DMS79 treated with DMSO at 0.1 percent for 48 hours (cell line): ENCODE results near the gene HSFX1.
"Not testable (repeated sequence)": the region's sequence is repeated elsewhere in the genome, so short reads cannot be mapped to it uniquely, and the experiment has no call there.

ENCODE experiments used
- DNase-seq: peaks from one replicate; lab custom pipeline; 2025; lab: John Stamatoyannopoulos, UW

Gene HSFX1, protein sequence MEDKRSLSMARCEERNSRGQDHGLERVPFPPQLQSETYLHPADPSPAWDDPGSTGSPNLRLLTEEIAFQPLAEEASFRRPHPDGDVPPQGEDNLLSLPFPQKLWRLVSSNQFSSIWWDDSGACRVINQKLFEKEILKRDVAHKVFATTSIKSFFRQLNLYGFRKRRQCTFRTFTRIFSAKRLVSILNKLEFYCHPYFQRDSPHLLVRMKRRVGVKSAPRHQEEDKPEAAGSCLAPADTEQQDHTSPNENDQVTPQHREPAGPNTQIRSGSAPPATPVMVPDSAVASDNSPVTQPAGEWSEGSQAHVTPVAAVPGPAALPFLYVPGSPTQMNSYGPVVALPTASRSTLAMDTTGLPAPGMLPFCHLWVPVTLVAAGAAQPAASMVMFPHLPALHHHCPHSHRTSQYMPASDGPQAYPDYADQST

DNA sequence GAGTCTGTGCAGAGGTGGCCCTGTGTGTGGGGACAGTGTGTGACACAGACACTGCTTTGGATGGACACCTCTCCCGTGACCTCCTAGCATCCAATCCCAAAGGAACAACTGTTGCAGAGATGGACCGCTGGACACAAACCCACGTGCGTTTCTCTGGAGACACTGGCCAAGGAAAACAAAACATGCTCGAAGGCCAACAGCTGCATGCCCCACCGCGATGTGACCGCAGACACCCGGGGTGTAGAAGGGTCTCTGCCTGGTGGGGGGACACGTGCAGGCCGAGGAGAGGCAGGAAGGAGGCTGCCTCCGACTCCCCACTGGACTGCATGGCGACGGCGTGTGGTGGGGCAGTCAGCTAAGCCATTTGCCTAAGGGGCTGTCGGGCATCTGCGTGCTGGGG, at the start of gene HSFX1:
Gene HSFX1, plus strand, starts transcription at position 301 of the 400 bp plus-strand sequence. CDS start 614 bp downstream, outside the sequence.
- DNase-seq = not testable (repeated sequence)

DNA sequence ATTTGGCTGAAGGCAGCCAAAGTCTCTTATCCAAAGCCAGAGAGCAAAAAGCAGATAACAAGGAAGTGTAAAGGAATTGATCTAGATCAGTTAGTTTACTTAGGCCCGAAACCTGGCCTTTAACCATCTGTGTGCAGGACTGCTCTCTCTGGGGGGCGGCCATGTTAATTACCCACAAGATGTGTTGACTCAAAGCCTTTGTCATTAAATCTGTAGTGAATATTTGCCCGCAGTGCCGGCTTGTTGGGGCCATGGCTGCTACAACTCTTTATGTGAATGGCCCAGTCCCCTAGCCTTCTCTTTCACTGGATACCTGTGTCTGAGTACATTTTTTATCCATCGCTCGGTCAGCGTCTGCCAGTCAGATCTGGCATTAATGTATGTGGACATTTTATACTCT, 46.6 kb upstream of the HSFX1 start:
- DNase-seq = not testable (repeated sequence)

DNA sequence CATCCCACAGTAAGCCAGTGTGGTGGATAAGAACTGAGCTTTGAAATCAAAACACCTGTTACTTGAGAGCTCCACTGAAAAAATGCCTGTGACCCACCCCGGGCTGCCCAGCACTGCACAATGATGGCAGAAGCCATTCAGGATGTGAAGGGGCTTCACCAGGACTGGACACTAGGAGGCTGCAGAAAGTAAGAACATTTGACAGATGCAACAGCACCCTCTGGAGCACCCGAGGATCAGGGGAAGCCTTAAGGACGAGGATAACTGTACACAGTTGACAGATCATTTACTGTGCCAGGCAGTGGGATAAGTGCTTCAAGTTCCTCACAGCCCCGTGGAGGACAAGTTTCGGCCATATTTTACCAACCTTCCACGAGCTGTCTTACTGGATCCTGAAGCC, 31.6 kb upstream of the HSFX1 start:
- DNase-seq = not testable (repeated sequence)

DNA sequence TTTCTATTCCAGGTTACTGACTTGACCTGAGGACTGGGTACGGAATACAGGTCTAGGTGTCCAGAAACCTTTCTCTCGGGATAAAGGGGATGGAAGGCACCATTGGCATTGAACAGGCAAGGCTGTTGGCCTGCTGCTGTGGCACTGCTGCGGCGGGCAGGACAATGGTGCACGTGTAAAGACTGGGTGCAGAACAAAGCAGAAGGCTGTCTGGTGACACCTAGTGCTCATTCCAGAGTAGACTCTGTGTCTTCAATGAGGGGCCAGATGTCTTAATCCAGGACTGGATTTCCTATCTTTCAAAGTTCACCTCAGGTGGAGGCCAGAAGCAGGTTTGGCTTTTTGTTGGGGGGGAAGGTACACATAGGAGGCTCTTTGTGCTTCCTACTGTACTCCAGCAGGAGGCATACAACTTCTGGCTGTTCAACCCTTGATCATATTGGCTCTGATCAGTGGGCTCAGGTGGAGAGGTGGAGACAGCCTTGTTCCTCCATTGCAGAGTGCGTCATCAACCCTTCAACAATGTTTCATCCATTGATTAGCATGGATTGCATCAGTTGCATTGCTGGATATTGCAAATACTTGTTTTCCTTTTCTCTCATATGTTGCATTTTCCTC, 27.4 kb upstream of the HSFX1 start:
- DNase-seq = not testable (repeated sequence)

DNA sequence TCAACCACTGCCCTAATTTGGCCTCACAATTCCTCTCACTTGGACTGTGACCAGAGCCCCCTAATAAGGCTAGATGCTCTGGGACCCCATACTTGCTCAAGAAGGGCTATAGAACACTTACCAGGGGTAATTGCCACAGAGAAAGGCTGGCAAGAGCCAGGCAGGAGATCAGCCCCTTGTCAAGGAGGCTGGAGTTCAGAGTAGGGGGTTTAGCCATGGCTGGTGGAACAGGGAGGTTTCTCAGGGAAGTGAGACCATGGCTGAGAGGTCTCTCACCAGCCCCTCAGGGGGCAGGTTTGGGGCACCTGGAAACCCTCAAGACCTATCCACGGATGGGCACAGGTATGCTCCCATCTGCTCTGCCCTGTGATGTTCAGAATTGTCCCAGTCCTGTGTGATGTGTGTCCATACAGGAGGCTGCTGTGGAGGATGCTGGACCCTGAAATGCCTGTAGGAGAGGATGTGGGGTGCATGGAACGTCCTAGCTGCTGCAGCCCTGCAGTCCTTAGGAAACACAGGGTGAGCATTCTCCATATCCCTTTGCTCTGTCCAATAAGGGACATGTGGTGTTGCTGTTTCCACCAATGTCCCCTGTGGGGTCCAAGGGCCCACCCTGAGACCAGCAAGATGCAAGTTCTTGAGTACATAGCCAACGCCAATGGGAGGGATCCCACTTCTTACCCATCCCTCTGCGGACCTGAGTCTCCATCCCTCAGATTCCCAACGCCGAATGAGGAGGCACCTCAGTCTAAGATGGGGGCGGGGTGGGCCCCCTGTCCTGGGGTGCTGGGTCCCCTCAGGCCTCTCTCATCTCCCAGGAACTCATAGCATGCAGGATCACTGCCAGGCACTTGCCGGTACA, 16.4 kb upstream of the HSFX1 start:
- no peak for DNase-seq

DNA sequence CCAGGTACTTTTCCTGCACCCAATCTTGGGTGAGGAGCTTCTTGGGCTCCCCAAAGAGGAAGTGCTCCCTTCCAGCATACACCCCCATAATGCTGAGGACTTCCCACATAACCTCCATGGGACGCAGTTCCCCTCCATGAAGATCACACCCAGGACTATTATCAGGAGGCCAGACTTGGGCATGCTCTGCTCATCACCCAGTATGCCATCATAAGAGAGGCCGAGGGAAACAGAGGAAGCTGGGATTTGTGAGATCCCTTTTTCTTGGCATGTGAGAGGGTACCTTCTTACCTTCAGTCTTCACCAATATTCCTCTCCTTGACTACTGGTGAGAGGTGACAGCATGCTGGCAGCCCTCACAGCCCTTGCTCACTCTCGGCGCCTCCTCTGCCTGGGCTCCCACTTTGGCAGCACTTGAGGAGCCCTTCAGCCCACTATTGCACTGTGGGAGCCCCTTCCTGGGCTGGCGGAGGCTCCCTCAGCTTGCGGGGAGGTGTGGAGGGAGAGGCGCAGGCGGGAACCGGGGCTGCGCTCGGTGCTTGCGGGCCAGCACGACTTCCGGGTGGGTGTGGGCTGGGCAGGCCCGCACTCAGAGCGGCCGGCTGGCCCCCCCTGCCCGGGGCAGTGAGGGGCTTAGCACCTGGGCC, 15.7 kb upstream of the HSFX1 start:
- no peak for DNase-seq

DNA sequence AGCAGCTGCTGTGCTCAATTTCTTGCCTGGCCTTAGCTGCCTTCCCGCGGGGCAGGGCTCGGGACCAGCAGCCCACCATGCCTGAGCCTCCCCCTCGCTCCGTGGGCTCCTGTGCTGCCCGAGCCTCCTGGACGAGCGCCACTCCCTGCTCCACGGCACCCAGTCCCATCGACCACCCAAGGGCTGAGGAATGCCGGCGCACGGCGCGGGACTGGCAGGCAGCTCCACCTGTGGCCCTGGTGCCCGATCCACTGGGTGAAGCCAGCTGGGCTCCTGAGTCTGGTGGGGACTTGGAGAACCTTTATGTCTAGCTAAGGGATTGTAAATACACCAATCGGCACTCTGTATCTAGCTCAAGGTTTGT, 15.2 kb upstream of the HSFX1 start:
- DNase-seq = not testable (repeated sequence)

DNA sequence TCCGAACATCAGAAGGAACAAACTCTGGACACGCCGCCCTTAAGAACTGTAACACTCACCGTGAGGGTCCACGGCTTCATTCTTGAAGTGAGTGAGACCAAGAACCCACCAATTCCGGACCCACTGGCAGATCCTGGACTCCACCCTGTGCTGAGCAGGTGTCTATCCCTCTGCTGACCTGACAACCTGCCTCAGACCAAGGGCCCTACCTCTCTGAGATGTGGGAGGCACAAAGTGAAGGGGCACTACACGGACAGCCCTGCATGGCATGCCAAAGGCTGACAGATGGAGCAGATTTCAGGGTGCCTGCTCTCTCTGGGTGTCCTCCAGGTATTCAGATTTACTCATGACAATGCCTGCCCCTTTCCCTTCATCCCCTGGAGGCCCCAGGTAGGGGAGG, 14.0 kb upstream of the HSFX1 start:
- DNase-seq = no peak

DNA sequence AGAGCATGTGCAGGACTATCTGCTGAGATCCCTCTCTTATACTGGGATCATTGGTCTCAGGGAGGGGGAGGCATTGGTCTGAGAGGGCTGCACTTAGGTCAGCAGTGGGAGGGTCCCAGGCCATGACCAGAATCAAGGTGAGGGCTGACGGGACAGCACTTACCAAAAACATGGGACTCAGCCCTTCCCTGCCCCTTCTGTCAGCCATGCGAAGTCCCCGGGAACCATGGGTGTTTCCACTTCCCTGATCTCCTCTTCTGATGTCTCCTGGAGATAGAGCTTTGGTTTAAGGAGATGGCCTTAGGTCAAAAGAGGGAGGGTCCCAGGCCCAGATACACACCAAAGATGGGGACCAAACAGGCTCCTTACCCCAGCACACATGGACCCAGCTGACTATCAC, 12.9 kb upstream of the HSFX1 start:
- DNase-seq = no peak

DNA sequence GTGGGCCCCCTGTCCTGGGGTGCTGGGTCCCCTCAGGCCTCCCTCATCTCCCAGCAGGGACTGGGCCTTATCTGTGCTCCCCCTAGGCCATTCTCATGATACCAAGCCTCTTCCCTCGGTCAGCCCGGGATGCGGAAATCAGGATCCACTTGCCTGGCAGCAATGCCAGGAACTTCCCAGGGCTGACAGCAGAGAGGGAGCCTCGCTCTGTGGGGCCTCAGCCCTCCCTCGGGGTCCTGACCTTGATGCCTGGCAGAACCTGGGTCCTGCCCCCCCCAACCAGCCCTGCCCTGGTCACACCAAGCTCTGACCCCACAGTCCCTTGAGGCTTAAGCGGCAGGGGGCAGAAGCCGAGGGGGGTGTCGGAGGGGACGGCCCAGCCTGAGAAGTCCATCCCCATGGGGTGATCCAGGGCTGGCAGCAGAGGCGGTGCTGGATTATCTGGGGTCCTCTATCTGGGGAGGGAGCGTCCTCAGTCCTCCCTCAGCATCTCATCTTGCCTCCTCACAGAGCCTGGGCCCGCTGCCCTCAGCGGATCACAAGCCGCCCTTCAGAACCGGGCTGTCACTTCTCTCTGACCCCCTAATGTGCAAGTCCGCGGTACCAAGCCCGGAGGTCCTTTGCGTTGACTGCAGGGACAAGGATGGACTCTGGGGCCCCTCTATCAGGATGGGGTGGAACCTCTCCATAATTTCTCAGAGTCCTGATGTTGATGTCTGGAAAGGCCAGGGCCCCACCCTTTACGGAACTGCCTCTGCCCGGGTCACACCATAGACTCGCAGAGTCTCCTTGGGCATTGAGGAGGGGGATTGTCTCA, 11.8 kb upstream of the HSFX1 start:
- DNase-seq = not testable (repeated sequence)

DNA sequence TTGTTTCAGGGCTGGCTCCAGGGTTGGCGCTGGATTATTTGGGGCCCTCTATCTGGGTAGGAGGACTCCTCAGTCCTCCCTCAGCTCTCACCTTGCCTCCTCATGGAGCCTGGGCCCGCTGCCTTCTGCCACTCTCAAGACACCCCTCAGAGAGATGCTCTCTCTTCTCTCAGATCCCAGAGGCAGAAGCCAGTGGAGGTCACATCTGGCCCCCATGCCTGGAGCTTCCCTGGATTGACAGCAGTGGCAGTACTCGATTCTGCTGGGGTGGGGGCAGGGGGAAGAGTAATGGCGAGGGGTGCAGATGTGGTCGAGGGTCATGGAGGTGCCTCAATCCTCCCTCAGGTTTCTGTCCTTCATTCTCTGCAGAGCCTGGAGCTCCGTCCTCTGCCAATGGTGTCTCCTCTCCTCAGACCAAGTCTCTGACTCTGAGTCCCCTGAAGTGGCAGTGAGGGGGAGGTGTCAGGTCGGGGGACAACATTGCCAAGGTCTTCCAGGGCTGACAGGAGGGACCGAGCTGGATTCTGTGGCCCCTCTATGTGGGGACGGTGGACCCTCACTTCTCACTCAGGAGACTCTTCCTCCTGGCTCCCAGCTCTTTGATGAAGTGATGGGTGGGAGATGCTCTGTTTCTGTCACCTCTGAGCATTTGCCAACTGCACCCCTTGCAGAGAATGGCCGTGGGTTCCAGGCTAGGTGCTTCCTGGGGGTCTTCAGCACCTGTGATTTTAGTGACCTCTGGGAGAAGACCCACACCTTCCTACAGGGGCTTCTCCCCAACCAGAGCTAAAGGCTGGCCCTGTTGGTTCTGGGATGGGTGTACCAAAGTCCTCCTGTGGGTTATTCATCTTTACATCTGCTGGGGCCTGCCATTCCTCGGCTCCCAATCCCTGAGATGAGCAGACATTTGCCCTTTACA, 10.9 kb upstream of the HSFX1 start:
- DNase-seq = no peak

DNA sequence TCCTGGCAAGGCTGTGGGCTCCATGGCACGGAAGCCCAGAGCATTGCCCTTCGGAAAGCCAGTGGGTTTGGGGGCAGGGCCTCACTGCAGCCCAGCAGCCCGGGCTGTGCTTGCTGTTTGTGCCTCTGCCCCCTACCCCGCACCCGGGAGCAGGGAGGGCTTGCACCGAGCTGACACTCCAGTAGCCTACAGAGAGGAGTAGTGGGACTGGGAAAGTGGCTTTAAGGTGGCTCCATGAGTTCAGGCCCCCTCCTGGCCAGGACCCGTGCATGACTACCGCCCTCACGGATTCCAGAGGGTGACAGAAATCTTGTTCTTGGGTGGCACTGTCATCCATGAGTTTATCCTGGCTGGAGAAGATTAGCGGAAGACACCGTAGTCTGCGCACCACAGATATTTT, 3.5 kb upstream of the HSFX1 start:
- DNase-seq = not testable (repeated sequence)

DNA sequence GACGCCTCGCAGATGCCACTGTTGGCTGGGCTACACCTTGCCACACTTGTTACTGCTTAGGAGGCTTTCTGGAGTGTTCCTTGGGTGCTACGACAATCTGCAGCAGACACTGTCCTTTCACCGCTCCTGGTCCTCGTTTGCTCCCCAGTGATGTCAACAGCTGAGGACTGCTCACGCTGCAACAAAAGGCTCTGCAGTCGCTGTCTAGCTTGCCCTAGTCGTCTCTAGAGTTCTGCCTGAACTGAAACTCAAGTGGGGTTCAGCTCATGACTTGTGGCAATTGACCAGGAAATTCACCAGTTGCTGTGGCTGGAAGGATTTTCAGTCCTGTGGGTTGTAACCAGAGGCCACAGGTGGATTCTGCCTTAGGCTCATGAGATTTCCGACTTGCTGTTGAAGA, 842 bp upstream of the HSFX1 start:
- not testable (repeated sequence) for DNase-seq

DNA sequence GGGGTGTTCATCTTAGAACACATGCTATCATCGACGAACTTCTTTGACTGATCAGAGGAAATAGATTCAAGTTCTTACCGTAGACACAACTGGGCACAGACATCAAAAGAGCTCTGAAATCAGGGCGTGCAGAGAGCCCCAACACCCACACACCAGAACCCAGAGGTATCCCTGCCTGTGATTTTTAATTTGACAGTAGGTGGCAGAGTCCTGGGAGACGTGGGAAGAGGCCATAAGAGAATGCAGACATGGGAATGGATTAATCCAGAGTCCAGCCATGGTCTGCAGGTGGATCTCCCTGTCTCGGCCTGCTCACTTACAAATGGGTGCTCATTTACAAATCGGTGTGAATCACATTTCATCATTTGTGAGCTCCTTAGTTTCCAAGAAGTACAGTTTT, 4.1 kb downstream of the HSFX1 start:
- DNase-seq = not testable (repeated sequence)

DNA sequence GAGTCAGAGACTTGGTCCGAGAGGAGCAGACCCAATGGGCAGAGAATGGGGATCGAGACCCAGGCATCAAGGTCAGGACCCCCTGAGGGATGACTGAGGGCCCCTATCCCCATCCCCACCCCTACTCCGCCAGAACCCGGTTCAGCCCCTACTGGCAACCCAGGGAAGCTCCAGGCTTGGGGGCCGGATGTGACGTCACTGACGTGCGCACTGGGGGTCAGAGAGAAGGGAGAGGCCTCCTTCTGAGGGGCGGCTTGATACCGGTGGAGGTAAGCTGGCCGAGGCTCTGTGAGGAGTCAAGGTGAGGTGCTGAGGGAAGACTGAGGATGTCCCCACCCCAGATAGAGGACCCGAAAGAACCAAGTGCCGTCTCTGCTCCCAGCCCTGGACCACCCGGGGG, 7.9 kb downstream of the HSFX1 start, which contains the start of gene MAGEA9:
Gene MAGEA9, plus strand, starts transcription at position 204 of the 400 bp plus-strand sequence. CDS start 4,281 bp downstream, outside the sequence.
- not testable (repeated sequence) for DNase-seq

DNA sequence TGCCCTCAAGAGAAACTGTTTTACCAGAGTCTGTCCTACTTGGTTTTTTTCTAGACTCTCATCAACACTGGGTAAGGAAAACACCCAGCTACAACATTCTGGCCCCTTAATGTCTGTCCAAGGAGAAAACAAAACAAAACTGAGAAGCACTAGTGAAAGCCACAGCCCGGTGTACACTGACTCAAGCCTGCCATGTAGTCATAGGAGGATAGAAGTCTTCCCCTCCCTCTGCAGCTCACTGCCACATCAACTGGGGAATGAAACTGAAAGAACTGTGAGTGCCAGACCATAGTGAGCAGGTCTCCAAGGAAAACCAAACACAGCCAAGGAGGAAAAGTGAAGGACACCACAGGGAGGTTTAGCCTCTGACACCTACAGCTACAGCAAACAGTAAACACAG, 21.7 kb downstream of the HSFX1 start:
- not testable (repeated sequence) for DNase-seq

DNA sequence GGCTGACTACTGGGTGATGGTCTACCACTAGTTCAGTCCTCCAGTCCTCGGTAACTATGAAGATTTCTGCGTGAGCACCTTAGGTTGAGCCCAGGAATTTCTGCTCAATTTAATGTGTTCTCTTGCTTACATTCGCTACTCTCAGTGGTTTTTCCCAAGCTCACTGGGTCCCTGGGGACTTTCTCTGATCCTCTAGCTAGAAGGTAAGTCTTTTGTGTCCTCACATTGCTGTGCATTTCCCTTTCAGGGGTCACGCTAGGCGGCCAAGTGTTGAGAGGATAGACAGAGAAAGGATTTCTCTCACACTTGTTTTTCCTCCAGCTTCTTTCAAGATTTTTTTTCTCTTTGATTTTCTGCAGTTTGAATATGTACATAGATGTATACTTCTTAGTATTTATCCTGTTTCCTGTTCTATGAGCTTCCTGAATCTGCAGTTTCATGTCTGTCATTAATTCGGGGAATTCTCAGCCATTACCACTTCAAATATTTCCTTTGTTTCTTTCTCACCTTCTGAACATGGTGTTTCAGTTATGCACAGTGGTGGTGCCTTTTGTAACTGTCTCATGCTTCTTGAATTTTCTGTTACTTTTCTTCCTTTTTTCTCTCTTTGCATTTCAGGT, 25.3 kb downstream of the HSFX1 start:
- DNase-seq = no peak

DNA sequence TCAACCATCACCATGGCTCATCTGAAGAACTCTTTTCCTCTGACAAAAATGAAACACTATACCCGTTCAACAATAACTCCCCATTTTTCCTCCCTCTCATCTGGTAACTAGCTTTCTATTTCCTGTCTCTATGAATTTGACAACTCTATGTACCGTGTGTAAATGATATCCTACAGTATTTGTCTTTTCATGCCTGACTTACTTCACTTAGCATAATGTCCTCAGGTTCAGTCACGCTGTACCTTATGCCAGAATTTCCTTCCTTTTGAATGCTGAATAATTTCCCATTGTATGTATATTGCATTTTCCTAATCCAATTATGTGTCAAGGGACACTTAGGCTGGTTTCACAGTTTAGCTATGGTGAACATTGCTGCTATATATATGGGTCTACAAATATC, 26.1 kb downstream of the HSFX1 start:
- DNase-seq = peak; percentile 41

DNA sequence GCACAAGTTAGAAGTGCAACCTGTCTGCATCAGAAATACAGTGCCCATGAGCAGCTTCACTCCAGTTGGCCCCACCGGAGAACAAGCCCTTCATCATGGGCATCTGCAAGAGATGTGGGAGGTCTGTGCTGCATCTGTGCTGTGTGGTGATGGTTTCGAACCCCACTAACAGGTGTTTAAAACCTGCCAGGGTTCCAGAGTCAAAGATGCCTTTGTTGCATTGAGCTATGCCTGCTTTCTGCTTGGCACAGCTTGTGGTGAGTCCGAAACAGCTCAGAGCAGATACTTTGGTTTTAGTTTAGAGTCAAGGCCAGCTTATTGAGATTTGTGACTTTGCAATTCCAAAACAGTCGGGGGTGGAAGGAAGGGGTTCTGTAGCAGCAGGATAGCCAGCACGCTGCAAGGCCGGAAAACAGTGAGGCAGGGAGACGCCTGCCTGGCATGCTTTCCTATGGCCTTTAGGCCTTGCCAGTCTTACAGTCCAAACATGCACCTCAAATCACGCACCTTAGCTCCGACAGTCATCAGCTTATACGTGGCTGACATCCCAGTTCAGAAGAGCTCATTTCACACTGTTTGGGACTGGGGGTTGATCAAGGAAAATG, 29.7 kb downstream of the HSFX1 start:
- DNase-seq = no peak
